Ovary (tissue), 9 donors: ENCODE data around the gene CMTM6. TPM values are rescaled to one million over a fixed set of nuclear protein-coding genes. Genes with fewer than 3 reads are reported as not detected.

Source experiments
- DNase-seq, 5 donors: peaks; one replicate each; pipeline ENCODE4 v3.0.0-alpha.2; 2019 to 2020
- H3K27ac ChIP-seq, 2 donors: fragments of 200-600 bp; one replicate each; pipeline versions ENCODE4 v1.5.1 to v1.8.0; 2019 to 2022
- H3K27me3 ChIP-seq: fragments of 200-600 bp; one replicate; pipeline ENCODE4 v1.8.0; 2022
- H3K36me3 ChIP-seq: fragments of 200-600 bp; sonication (generic); one replicate; pipeline ENCODE4 v1.5.1; 2019
- H3K4me1 ChIP-seq: one replicate; pipeline ENCODE4 v1.8.1; 2013; ENCODE audit warnings: mild to moderate bottlenecking, moderate library complexity; ENCODE audit not compliant: insufficient read depth
- H3K4me3 ChIP-seq: fragments of 200-600 bp; sonication (generic); one replicate; pipeline ENCODE4 v1.5.1; 2017
- H3K9me3 ChIP-seq, 2 donors: fragments of 200-600 bp in 1 of 2; sonication (generic) in 1 of 2; one replicate each; pipeline versions ENCODE4 v1.5.1 to v1.8.1; 2013 to 2019; ENCODE audit warnings: mild to moderate bottlenecking in 1 of 2, moderate library complexity in 1 of 2
- EP300 ChIP-seq: sonication (generic); formaldehyde crosslinking; IDR thresholded peaks from one replicate; pipeline ENCODE4 v1.6.1; 2017; ENCODE audit warnings: antibody characterized with exemption
- POLR2A ChIP-seq: fragments of 450-650 bp; IDR thresholded peaks from one replicate; pipeline ENCODE4 v1.6.1; 2017; ENCODE audit warnings: antibody characterized with exemption, mild to moderate bottlenecking, moderate library complexity
- WGBS, 3 donors: extraction: QIAGEN DNeasy Blood & Tissue Kit in 1 of 3; methylation state at CpG; one replicate each; pipeline versions ENCODE4 v1.1.5 to v1.1.7; 2013 to 2017; 5-methylcytosine and 5-hydroxymethylcytosine counted together
- intact Hi-C, 4 donors: fragments of 100-400 bp; cut with DNase I; formaldehyde crosslinking; loops; one replicate each; pipeline versions ENCODE4 v1.11.0 to v1.15.1; 2022 to 2023
- polyA plus RNA-seq, 2 donors: library from polyadenylated mRNA; stranded (reverse); fragments of 200-250 nt in 1 of 2; fragments of 350-450 nt in 1 of 2; fragmentation: Illumina TruSeq in 1 of 2; extraction: RNeasy Lipid Tissue Mini Kit (QIAGEN cat#74804) in 1 of 2; gene quantifications; one replicate each; pipeline ENCODE4 v1.2.3, GENCODE V29; 2013 to 2014
- total RNA-seq, 7 donors: library from RNA; depleted of rRNA in 2 of 7; stranded (reverse); fragments of >200 nt in 2 of 7; fragmentation: NEBNext Ultra II Directional in 3 of 7; extraction: Animal tissue kit (Norgen Biotek cat#: 25700) in 3 of 7; gene quantifications; one replicate each; pipeline versions ENCODE4 v1.1.0 to v1.2.4, GENCODE V29; 2016 to 2023
- TF ChIP-seq, protein P1 (sequence below), 3 donors: fragments of 450-650 bp in 2 of 3; fragments of 200-600 bp in 1 of 3; IDR thresholded peaks; one replicate each; pipeline versions ENCODE4 v1.5.1 to v1.8.0; 2016 to 2022; ENCODE audit warnings: antibody characterized with exemption in 3 of 3, mild to moderate bottlenecking in 1 of 3
- donor health status: DM: no; HTN: no; CAD: no; lungs with moderate emphysema.
- donor health status: DM: no; HTN: no; CAD: no.
- donor health status: Bipolar disorder and iron deficiency.
- donor health status: DM: yes; HTN: yes; CAD: no.
- donor health status: DM: no; HTN: no; CAD: no.
- donor health status: DM: yes; HTN: yes; CAD: no.

CMTM6 gene
- total and polyA plus RNA-seq, 9 donors: 19.7 to 150 (median 25.9) TPM

DNA sequence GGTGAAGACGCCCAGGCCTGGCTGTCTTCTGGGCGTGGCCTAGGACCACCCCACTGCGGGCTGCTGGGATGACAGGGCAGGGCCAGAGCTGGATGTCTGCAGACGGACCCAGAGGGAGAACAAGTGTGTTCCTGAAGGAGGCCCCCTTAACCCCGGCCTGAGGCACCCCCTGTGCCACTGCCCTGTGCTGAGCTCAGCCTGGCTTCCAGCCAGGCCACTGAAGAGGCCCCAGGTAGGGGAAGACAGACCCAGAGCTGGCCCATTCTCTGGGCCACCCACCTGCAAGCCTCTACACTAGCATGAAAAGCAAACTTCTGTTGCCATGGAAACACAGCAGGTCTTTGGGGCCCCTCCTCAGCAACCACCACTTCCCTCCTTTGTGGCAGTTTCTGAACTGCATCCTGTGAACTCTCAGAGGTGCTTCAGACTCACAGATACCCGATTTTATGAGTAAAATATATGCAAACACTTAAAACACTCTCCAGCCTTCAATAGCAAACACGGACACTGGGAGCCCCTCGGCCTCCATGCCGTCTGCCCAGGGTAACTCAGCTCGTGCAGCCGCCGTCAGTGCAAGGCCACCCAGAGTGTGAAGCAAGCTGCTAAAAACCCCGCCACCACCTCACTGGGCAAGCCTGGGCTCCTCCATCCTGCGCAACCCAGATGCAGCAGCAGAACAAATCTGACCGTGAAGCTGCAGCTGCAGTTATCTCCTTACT is 42.5 kb downstream of the CMTM6 start:
- no peak overlapping the region for H3K27ac ChIP-seq
- intact Hi-C loops: loop anchor here in 1 of 4 donors (10.0 kb wide), 2 partner anchors 85 to 165 kb away; no protein-coding TSS in a partner anchor
- no peak overlapping the region for H3K4me3 ChIP-seq
- 74 to 77% (median 76%) methylated on average over 15 of the region's 15 CpGs for WGBS, 3 donors
- H3K4me1 ChIP-seq: no peaks in the 10 kb centered on the region
- no peaks in the 10 kb centered on the region for H3K9me3 ChIP-seq
- no peak for TF ChIP-seq EP300
- TF ChIP-seq, protein P1, sequence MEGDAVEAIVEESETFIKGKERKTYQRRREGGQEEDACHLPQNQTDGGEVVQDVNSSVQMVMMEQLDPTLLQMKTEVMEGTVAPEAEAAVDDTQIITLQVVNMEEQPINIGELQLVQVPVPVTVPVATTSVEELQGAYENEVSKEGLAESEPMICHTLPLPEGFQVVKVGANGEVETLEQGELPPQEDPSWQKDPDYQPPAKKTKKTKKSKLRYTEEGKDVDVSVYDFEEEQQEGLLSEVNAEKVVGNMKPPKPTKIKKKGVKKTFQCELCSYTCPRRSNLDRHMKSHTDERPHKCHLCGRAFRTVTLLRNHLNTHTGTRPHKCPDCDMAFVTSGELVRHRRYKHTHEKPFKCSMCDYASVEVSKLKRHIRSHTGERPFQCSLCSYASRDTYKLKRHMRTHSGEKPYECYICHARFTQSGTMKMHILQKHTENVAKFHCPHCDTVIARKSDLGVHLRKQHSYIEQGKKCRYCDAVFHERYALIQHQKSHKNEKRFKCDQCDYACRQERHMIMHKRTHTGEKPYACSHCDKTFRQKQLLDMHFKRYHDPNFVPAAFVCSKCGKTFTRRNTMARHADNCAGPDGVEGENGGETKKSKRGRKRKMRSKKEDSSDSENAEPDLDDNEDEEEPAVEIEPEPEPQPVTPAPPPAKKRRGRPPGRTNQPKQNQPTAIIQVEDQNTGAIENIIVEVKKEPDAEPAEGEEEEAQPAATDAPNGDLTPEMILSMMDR (IDR thresholded peaks at IDR 0.05): no peak
- TF ChIP-seq POLR2A: no peak
- no peaks in the 10 kb centered on the region for H3K36me3 ChIP-seq
- DNase-seq: no peak
- H3K27me3 ChIP-seq: no peaks in the 10 kb centered on the region

DNA sequence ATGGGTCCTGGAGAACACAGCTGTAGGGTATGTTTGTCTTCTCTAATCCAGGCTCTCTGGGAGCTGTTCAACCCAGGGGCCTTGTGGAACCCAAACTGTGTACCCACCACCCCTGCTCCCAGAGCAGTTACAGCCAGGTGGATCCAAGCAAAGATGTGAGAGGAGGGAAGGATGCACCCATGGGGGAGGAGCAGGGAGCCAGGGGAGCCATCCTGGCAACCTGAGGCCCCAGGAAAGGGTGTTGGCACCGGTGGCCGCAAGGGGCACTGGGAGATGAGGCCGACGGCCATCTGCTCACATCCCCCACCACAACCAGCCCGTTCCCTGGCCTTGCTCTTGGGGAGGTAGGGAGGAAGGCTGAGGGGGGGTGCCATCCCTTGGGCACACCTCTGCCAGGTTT is 43.2 kb downstream of the CMTM6 start:
- no peak overlapping the region for H3K4me3 ChIP-seq
- intact Hi-C loops: no loop called here
- no peaks in the 10 kb centered on the region for H3K9me3 ChIP-seq
- TF ChIP-seq EP300: no peak
- TF ChIP-seq POLR2A: no peak
- TF ChIP-seq, protein P1 (IDR thresholded peaks at IDR 0.05): no peak
- H3K27me3 ChIP-seq: no peaks in the 10 kb centered on the region
- 91 to 92% (median 92%) methylated on average over 5 of the region's 5 CpGs for WGBS, 3 donors
- no peaks in the 10 kb centered on the region for H3K4me1 ChIP-seq
- no peak for DNase-seq
- H3K27ac ChIP-seq: no peak overlapping the region
- H3K36me3 ChIP-seq: no peaks in the 10 kb centered on the region

DNA sequence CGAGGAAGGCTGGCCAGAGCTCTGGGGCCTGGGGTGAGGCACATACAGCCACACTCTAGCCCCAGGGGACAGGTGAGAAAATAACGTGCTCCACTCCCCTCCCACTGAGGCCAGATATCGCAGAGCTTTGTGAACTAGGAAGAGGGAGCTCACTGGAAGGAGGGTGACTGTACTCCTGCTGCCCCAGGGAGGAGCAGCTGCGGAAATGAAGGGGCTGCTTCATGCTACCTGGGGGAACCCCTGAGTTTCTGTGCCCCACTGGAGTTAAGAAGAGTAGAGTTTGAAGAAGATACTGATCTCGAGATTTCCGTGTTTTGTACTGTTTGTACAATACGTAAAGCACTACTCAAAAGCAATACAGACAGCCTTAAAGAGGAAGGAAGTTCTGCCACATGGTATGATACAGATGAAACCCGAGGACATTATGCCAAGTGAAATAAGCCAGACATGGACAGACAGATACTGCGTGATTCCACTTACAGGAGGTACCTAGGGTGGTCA is 44.6 kb downstream of the CMTM6 start:
- TF ChIP-seq POLR2A (no peak), EP300 (no peak)
- TF ChIP-seq, protein P1 (IDR thresholded peaks at IDR 0.05): no peak
- Histone ChIP-seq H3K9me3 (no peaks in the 10 kb centered on the region), H3K27me3 (no peaks in the 10 kb centered on the region), H3K27ac (no peak overlapping the region), H3K36me3 (no peaks in the 10 kb centered on the region), H3K4me3 (no peak overlapping the region), H3K4me1 (no peaks in the 10 kb centered on the region)
- intact Hi-C loops: no loop called here
- WGBS, 3 donors: 86 to 89% (median 87%) methylated on average over 9 of the region's 9 CpGs
- no peak for DNase-seq

DNA sequence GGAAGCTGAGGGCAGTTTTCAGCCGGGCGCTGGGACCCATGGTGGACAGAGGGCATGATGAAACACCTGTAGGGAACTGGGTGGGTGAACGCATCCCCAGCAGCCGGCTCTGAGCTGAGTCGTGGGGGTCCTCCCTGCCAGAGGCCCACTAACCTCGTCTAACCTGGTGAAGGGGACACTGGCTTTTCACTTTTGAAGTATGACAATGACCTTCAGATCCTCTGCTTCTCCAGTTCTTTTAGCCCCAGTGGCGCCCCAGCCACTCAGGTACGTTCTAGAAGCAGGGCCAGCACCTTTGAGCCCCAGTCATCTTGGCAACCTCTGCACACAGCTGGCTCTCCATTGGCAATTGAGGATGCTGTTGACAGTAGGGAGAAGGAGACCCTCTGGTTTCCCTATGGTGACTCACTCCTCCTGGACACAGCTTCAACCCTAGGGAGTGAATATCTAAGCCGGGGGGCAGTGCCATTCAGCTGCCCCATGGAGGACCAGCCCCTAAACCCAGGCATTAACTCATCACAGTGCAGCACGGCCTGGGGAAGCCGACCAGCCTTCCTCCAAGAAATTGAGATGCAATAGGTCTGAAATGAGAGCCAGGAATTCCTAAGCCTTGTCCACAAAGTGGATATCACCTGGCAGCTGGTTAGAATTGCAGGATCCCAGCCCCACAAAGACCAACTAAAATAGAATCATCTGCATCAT is 46.1 kb downstream of the CMTM6 start:
- intact Hi-C loops: no loop called here
- Histone ChIP-seq H3K27ac (no peak overlapping the region), H3K36me3 (no peaks in the 10 kb centered on the region), H3K27me3 (no peaks in the 10 kb centered on the region), H3K4me1 (no peaks in the 10 kb centered on the region), H3K9me3 (no peaks in the 10 kb centered on the region), H3K4me3 (no peak overlapping the region)
- WGBS, 3 donors: 84 to 92% (median 86%) methylated on average over 11 of the region's 11 CpGs
- DNase-seq: no peak
- TF ChIP-seq, protein P1 (IDR thresholded peaks at IDR 0.05): no peak
- no peak for TF ChIP-seq EP300
- TF ChIP-seq POLR2A: no peak
